ENCODE data around the gene RPL14. TPM values are rescaled to one million over a fixed set of nuclear protein-coding genes. Genes with fewer than 3 reads are reported as not detected.

The RPL14 gene
- polyA plus RNA-seq, 3 donors: 316 to 377 (median 348) TPM

DNA sequence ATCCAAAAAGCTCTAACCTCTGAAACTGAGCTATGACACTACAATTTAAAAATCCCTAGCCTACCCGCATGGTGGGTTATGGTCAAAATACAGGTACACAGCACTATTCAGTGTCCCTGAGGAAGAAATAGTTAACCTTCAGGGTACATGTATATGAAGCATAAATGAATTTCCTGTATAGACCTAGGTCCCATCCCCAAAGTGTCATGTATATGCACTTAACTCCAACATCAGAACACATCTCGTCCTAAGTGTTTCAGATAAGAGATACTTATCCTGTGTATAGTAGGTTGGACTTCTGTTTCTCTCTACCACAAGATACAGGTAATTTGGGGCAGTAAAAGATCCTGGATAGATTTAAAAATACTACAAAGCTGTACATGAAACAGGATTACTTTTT is 6.4 kb downstream of the RPL14 start:
- TF ChIP-seq, protein P1, sequence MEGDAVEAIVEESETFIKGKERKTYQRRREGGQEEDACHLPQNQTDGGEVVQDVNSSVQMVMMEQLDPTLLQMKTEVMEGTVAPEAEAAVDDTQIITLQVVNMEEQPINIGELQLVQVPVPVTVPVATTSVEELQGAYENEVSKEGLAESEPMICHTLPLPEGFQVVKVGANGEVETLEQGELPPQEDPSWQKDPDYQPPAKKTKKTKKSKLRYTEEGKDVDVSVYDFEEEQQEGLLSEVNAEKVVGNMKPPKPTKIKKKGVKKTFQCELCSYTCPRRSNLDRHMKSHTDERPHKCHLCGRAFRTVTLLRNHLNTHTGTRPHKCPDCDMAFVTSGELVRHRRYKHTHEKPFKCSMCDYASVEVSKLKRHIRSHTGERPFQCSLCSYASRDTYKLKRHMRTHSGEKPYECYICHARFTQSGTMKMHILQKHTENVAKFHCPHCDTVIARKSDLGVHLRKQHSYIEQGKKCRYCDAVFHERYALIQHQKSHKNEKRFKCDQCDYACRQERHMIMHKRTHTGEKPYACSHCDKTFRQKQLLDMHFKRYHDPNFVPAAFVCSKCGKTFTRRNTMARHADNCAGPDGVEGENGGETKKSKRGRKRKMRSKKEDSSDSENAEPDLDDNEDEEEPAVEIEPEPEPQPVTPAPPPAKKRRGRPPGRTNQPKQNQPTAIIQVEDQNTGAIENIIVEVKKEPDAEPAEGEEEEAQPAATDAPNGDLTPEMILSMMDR (IDR thresholded peaks at IDR 0.05): no peak
- intact Hi-C loops (cut with micrococcal nuclease): loop anchor here in 1 of 2 donors (5.0 kb wide), 1 partner anchor 774 kb away; no protein-coding TSS in a partner anchor

DNA sequence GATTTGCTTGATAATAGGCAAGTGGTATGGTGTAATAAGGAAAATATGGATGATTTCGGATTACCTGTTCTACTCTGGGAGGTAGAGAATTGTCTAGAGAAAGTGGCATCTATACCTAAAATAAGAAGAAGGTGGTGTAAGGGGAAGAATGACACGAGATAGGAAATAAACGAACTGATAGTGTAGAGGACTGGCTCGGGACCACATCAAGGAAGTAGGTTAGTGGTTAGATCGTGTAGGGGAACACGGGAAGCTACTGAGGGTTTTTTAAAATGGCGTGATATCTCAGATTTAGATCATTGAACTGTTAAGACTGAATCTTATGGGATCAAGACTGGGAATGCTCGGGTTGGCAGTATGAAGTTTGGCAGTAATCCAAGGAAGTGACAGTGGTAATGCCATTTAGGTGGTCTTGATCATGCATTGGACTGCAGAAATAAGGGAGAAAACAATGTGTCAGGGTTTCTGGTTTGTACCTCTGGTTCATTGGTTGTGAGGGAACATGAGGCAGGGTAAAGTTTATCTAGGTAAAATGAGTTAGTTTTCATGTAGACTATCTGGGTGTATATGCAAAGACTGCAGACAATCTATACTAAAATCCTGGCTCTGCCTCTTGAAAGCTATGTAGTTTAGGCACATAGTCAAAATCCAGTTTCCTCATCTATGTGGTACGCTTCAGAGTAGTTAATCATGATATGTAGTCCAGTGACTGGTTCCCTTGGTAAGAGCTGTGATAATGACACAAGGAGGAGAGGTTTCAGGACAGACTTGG is 7.4 kb downstream of the RPL14 start:
- WGBS (ENCODE audit: insufficient coverage): 43% methylated on average over 8 of the region's 9 CpGs
- H3K9me3 ChIP-seq (replicated peaks in 1 of 2; ENCODE audit: control insufficient read depth in 1 of 2, insufficient read depth in 1 of 2, low read length in 2 of 2): no peaks in the 10 kb centered on the region
- H3K79me2 ChIP-seq (ENCODE audit: insufficient read depth, low read length): peaks cover 5% of the 10 kb centered on the region
- Mint-ChIP-seq H3K27ac (peak overlapping the region in 2 of 7 donors; percentile 39 to 43), H3K4me1 (peaks cover 5% of the 10 kb centered on the region), H3K9me3 (peaks cover 0 to 3% (median 0%) of the 10 kb centered on the region in 7 donors), H3K27me3 (ENCODE audit: low read depth in 3 of 3) (peaks cover 0 to 2% (median 0%) of the 10 kb centered on the region in 3 donors), H3K36me3 (peaks cover 59 to 65% of the 10 kb centered on the region in 2 donors), H3K4me3 (no peak overlapping the region)
- H3K4me1 ChIP-seq (ENCODE audit: control insufficient read depth in 1 of 2, insufficient read depth in 2 of 2, low read length in 2 of 2): no peaks in the 10 kb centered on the region
- no peak for DNase-seq
- TF ChIP-seq, protein P1 (IDR thresholded peaks at IDR 0.05): no peak
- no peak overlapping the region for H3K4me2 ChIP-seq (replicated peaks; ENCODE audit: extremely low read depth, low read length, poor library complexity, severe bottlenecking)
- H2AFZ ChIP-seq (ENCODE audit: insufficient read depth, low read depth, low read length, poor library complexity, severe bottlenecking): no peak overlapping the region
- intact Hi-C loops (cut with micrococcal nuclease): loop anchor here in 1 of 2 donors (5.0 kb wide), 1 partner anchor 773 kb away; no protein-coding TSS in a partner anchor
- no peak overlapping the region for H3K27ac ChIP-seq (ENCODE audit: low read depth in 1 of 2, low read length in 2 of 2)
- H4K20me1 ChIP-seq (ENCODE audit: insufficient read depth, low read length): peaks cover 3% of the 10 kb centered on the region
- no peak overlapping the region for H3K4me3 ChIP-seq (replicated peaks in 1 of 3; ENCODE audit: low read depth in 2 of 3, low read length in 3 of 3)
- no peak overlapping the region for H3K9ac ChIP-seq (ENCODE audit: insufficient read depth, low read length, poor library complexity, severe bottlenecking)
- peaks cover 43 to 73% of the 10 kb centered on the region in 2 donors for H3K36me3 ChIP-seq (replicated peaks in 1 of 2; ENCODE audit: control insufficient read depth in 1 of 2, insufficient read depth in 2 of 2, low read length in 2 of 2)
- no peaks in the 10 kb centered on the region for H3K27me3 ChIP-seq (ENCODE audit: control insufficient read depth in 2 of 2, insufficient read depth in 2 of 2, low read length in 2 of 2)

More for the DNA sequence above, 6.4 kb downstream of the RPL14 start:
- Histone ChIP-seq H3K9me3 (replicated peaks in 1 of 2; ENCODE audit: control insufficient read depth in 1 of 2, insufficient read depth in 1 of 2, low read length in 2 of 2) (no peaks in the 10 kb centered on the region), H3K36me3 (replicated peaks in 1 of 2; ENCODE audit: control insufficient read depth in 1 of 2, insufficient read depth in 2 of 2, low read length in 2 of 2) (peaks cover 52 to 82% of the 10 kb centered on the region in 2 donors), H3K27me3 (ENCODE audit: control insufficient read depth in 2 of 2, insufficient read depth in 2 of 2, low read length in 2 of 2) (no peaks in the 10 kb centered on the region), H3K4me1 (ENCODE audit: control insufficient read depth in 1 of 2, insufficient read depth in 2 of 2, low read length in 2 of 2) (peaks cover 0 to 2% of the 10 kb centered on the region in 2 donors), H2AFZ (ENCODE audit: insufficient read depth, low read depth, low read length, poor library complexity, severe bottlenecking) (no peak overlapping the region), H3K4me2 (replicated peaks; ENCODE audit: extremely low read depth, low read length, poor library complexity, severe bottlenecking) (no peak overlapping the region), H3K27ac (ENCODE audit: low read depth in 1 of 2, low read length in 2 of 2) (no peak overlapping the region), H3K9ac (ENCODE audit: insufficient read depth, low read length, poor library complexity, severe bottlenecking) (no peak overlapping the region), H4K20me1 (ENCODE audit: insufficient read depth, low read length) (peaks cover 8% of the 10 kb centered on the region), H3K4me3 (replicated peaks in 1 of 3; ENCODE audit: low read depth in 2 of 3, low read length in 3 of 3) (no peak overlapping the region), H3K79me2 (ENCODE audit: insufficient read depth, low read length) (peaks cover 15% of the 10 kb centered on the region)
- Mint-ChIP-seq H3K4me3 (no peak overlapping the region), H3K36me3 (peaks cover 67 to 75% of the 10 kb centered on the region in 2 donors), H3K27me3 (ENCODE audit: low read depth in 3 of 3) (peaks cover 0 to 2% (median 0%) of the 10 kb centered on the region in 3 donors), H3K27ac (peak overlapping the region in 2 of 7 donors; percentile 18 to 30), H3K9me3 (peaks cover 0 to 2% (median 0%) of the 10 kb centered on the region in 7 donors), H3K4me1 (peaks cover 8% of the 10 kb centered on the region)
- no CpG with 5 or more reads among the region's 2 CpGs for WGBS (ENCODE audit: insufficient coverage)
- DNase-seq: no peak
